K562 (cell line): ENCODE results near the gene OLAH. TPM values are rescaled to one million over a fixed set of nuclear protein-coding genes. Genes with fewer than 3 reads are reported as not detected.

Source experiments
- ATAC-seq: fragments of 200-7000 bp; cut with Tn5 transposase; 3 replicates; pipeline ENCODE4 v1.9.1; 2020; ENCODE audit warnings: moderate library complexity
- BruUV-seq: library from RNA; stranded (reverse); fragments of 400-500 nt; replicated peaks from 2 replicates; lab custom pipeline; 2021; lab: Mats Ljungman, UMichigan
- CTCF ChIA-PET: fragments of 300-600 bp; formaldehyde crosslinking; extraction: SDS; loops from one replicate; lab custom pipeline; 2021; ENCODE audit warnings: low intra/inter-chr PET ratio; lab: Yijun Ruan, JAX
- POLR2A ChIA-PET: fragments of 300-600, 350-650 bp; sonication (Branson Sonifier 250); formaldehyde crosslinking; extraction: SDS; loops from one replicate; lab custom pipeline; 2021; ENCODE audit warnings: antibody characterized with exemption, inconsistent platforms; lab: Yijun Ruan, JAX
- DNase-seq, 4 experiments: peaks; one replicate each; pipeline versions ENCODE4 v3.0.0 to v3.0.0-alpha.2; 2011 to 2018; ENCODE audit warnings: low spot score in 3 of 4, mixed read lengths in 3 of 4; ENCODE audit errors: extremely low read depth in 1 of 4
- FAIRE-seq: peaks from 2 replicates; lab custom pipeline; 2011; peaks lifted over from hg19 to GRCh38; lab: Jason Lieb, UNC
- H2AFZ ChIP-seq: 2 replicates; pipeline ENCODE4 v1.6.0; 2011; ENCODE audit warnings: low read depth, low read length, control low read depth, inconsistent platforms
- H3K27ac ChIP-seq: fragments of 200-600 bp; 3 replicates; pipeline ENCODE4 v1.8.0; 2011; ENCODE audit warnings: low read depth, mild to moderate bottlenecking, control low read depth, inconsistent platforms, low read length, moderate library complexity, mixed read lengths; ENCODE audit errors: extremely low read depth
- H3K27me3 ChIP-seq, 2 experiments: fragments of 300-600 bp in 1 of 2; 2 replicates in 1 of 2; 3 replicates in 1 of 2; pipeline versions ENCODE4 v1.6.0 to v1.8.0; 2011; ENCODE audit warnings: inconsistent platforms in 2 of 2, low read length in 2 of 2, mild to moderate bottlenecking in 1 of 2, mixed read lengths in 1 of 2, moderate library complexity in 1 of 2; ENCODE audit not compliant: control insufficient read depth in 2 of 2, insufficient read depth in 2 of 2
- H3K36me3 ChIP-seq: fragments of 300-600 bp; 3 replicates; pipeline ENCODE4 v1.8.0; 2011; ENCODE audit warnings: mild to moderate bottlenecking, low read length, inconsistent platforms; ENCODE audit not compliant: control insufficient read depth, insufficient read depth
- H3K4me1 ChIP-seq, 2 experiments: fragments of 200-600 bp in 1 of 2; replicated peaks in 1 of 2; 2 replicates in 1 of 2; 3 replicates in 1 of 2; pipeline versions ENCODE4 v1.5.1 to v1.8.0; 2011; ENCODE audit warnings: inconsistent platforms in 2 of 2, low read length in 2 of 2, mild to moderate bottlenecking in 1 of 2, mixed read lengths in 1 of 2, moderate library complexity in 1 of 2; ENCODE audit not compliant: control insufficient read depth in 2 of 2, insufficient read depth in 2 of 2
- H3K4me2 ChIP-seq: 2 replicates; pipeline ENCODE4 v1.6.1; 2011; ENCODE audit warnings: low read length, control low read depth, inconsistent platforms, mixed read lengths; ENCODE audit not compliant: insufficient read depth
- H3K4me3 ChIP-seq: fragments of 200-600 bp; sonication (generic), shearing (Covaris generic); 2 replicates; pipeline ENCODE4 v1.5.1; 2016; ENCODE audit warnings: control low read depth, inconsistent platforms
- H3K79me2 ChIP-seq: fragments of 200-600 bp; 3 replicates; pipeline ENCODE4 v1.8.0; 2011; ENCODE audit warnings: low read length, inconsistent platforms; ENCODE audit not compliant: control insufficient read depth, insufficient read depth
- H3K9ac ChIP-seq, 2 experiments: 2 replicates each; pipeline versions ENCODE4 v1.6.0 to v1.6.1; 2011; ENCODE audit warnings: low read depth in 2 of 2, low read length in 2 of 2, control low read depth in 1 of 2, inconsistent platforms in 1 of 2, mild to moderate bottlenecking in 1 of 2, mixed read lengths in 1 of 2; ENCODE audit not compliant: insufficient read depth in 1 of 2
- H3K9me1 ChIP-seq: one replicate; pipeline ENCODE4 v1.6.0; 2011; ENCODE audit warnings: inconsistent platforms, mild to moderate bottlenecking, low read length, moderate library complexity; ENCODE audit not compliant: control insufficient read depth, insufficient read depth
- H3K9me3 ChIP-seq: replicated peaks from 2 replicates; pipeline ENCODE4 v1.5.1; 2011; ENCODE audit warnings: low read depth, low read length, inconsistent platforms; ENCODE audit not compliant: control insufficient read depth, insufficient read depth
- H4K20me1 ChIP-seq: replicated peaks from 2 replicates; pipeline ENCODE4 v1.6.1; 2011; ENCODE audit warnings: low read length, inconsistent platforms, mixed read lengths; ENCODE audit not compliant: control insufficient read depth, insufficient read depth
- ETV6 ChIP-seq, 3 experiments: fragments of 150-350 bp in 1 of 3; sonication (generic) in 1 of 3; formaldehyde crosslinking in 1 of 3; IDR thresholded peaks; 2 replicates each; pipeline versions ENCODE4 v1.6.1 to v1.8.0; 2014 to 2022; ENCODE audit warnings: borderline replicate concordance in 2 of 3, low read depth in 2 of 3, antibody characterized with exemption in 1 of 3, low read length in 1 of 3, mild to moderate bottlenecking in 1 of 3, missing genetic modification reagents in 1 of 3
- GATAD2B ChIP-seq: fragments of 450-650 bp; IDR thresholded peaks from 2 replicates; pipeline ENCODE4 v1.6.1; 2017; ENCODE audit warnings: mild to moderate bottlenecking, borderline replicate concordance
- KDM4B ChIP-seq, 2 experiments: fragments of 450-650 bp in 1 of 2; sonication (generic) in 1 of 2; IDR thresholded peaks; 2 replicates each; pipeline ENCODE4 v1.6.1; 2016 to 2017; ENCODE audit warnings: borderline replicate concordance in 2 of 2, antibody characterized with exemption in 1 of 2, low read depth in 1 of 2, mild to moderate bottlenecking in 1 of 2
- MCM7 ChIP-seq, 2 experiments: fragments of 450-650 bp; IDR thresholded peaks; 2 replicates each; pipeline ENCODE4 v1.6.1; 2016 to 2018
- PHB ChIP-seq: fragments of 250-450 bp; sonication (Bioruptor Pico); IDR thresholded peaks from 2 replicates; pipeline ENCODE4 v1.5.0; 2021
- RBM34 ChIP-seq: fragments of 200-400 bp; formaldehyde crosslinking; IDR thresholded peaks from 2 replicates; pipeline ENCODE4 v1.6.1; 2018; ENCODE audit warnings: low read length, borderline replicate concordance; ENCODE audit not compliant: insufficient read depth
- ZNF174 ChIP-seq: fragments of 250-450 bp; sonication (Bioruptor Pico); IDR thresholded peaks from 2 replicates; pipeline ENCODE4 v1.4.0; 2020; ENCODE audit warnings: mild to moderate bottlenecking
- ZNF175 ChIP-seq: fragments of 200-800 bp; sonication (Bioruptor generic); IDR thresholded peaks from 2 replicates; pipeline ENCODE4 v1.6.1; 2016; ENCODE audit warnings: low read depth, mild to moderate bottlenecking, missing genetic modification characterization, missing compliant biosample characterization
- ZNF445 ChIP-seq: fragments of 250-450 bp; sonication (Bioruptor Pico); IDR thresholded peaks from 2 replicates; pipeline ENCODE4 v1.4.0; 2020; ENCODE audit warnings: low read depth, mild to moderate bottlenecking, moderate library complexity
- ZNF644 ChIP-seq: fragments of 200-800 bp; sonication (Bioruptor generic); IDR thresholded peaks from 2 replicates; pipeline ENCODE4 v1.6.1; 2016; ENCODE audit warnings: low read depth, missing genetic modification characterization, missing compliant biosample characterization
- WGBS: fragments of 100-300 bp; shearing (Covaris generic); methylation state at CpG from one replicate; pipeline ENCODE4 v1.1.6; 2016; ENCODE audit warnings: low coverage, mixed read lengths; ENCODE audit not compliant: insufficient coverage; ENCODE audit errors: missing lambda C conversion rate; 5-methylcytosine and 5-hydroxymethylcytosine counted together
- in situ Hi-C: fragments of 300-500 bp; cut with MboI; formaldehyde crosslinking; loops from 4 replicates; pipeline ENCODE4 v1.15.0; 2018; ENCODE audit warnings: inconsistent platforms, mixed read lengths
- intact Hi-C: fragments of 100-400 bp; cut with micrococcal nuclease; formaldehyde crosslinking; loops from 2 replicates; pipeline ENCODE4 v1.14.2; 2022
- polyA plus RNA-seq, 8 experiments: library from polyadenylated mRNA; depleted of rRNA in 4 of 8; stranded (reverse) in 5 of 8; unstranded in 3 of 8; fragments of >200 nt; fragmentation: Nextera tagmentation in 2 of 8; fragmentation: Illumina TruSeq in 1 of 8; extraction: Ambion mirVana in 2 of 8; extraction: Trizol in 1 of 8; gene quantifications; 2 replicates each; pipeline versions ENCODE4 v1.2.1 to v1.2.3, GENCODE V29; 2011 to 2014; ENCODE audit warnings: inconsistent platforms in 1 of 8, missing spikeins in 1 of 8
- total RNA-seq, 7 experiments: library from RNA; depleted of rRNA in 6 of 7; stranded (reverse); fragments of >200 nt in 6 of 7; fragmentation: Illumina TruSeq in 2 of 7; extraction: Trizol in 2 of 7; gene quantifications; 2 replicates each; pipeline versions ENCODE4 v1.2.1 to v1.2.3, GENCODE V29; 2011 to 2021; ENCODE audit warnings: low replicate concordance in 1 of 7
- TF ChIP-seq, protein P1 (sequence below): sonication (generic); formaldehyde crosslinking; IDR thresholded peaks from 2 replicates; pipeline ENCODE4 v1.8.0; 2022; ENCODE audit warnings: mild to moderate bottlenecking, missing genetic modification reagents, borderline replicate concordance

OLAH gene
- total and polyA plus RNA-seq, 9 of the 15 experiments (the other 6 are each of a cell fraction or from before 2014, with no cell fraction given): 0.11 to 0.45 (median 0.18) TPM; not detected in 3

GRCh38 chr10:15116225-15116624 lies 72.5 kb downstream of the OLAH start (continued):
- TF ChIP-seq KDM4B (IDR thresholded peaks at IDR 0.05; ENCODE audit: borderline replicate concordance in 2 of 2, low read depth in 1 of 2) (no peak), PHB (no peak), ETV6 (IDR thresholded peaks at IDR 0.05; ENCODE audit: borderline replicate concordance in 1 of 2, low read depth in 2 of 2, low read length in 1 of 2) (no peak), ETV6 (CRISPR knock-in tag; IDR thresholded peaks at IDR 0.05; ENCODE audit: borderline replicate concordance) (no peak), RBM34 (no peak), ZNF445 (CRISPR knock-in tag) (no peak), ZNF644 (tag) (no peak), GATAD2B (no peak), MCM7 (IDR thresholded peaks at IDR 0.05) (no peak), ZNF174 (CRISPR knock-in tag) (no peak), ZNF175 (CRISPR knock-in tag) (no peak)
- TF ChIP-seq, all 486 proteins: peak for 0

DNA sequence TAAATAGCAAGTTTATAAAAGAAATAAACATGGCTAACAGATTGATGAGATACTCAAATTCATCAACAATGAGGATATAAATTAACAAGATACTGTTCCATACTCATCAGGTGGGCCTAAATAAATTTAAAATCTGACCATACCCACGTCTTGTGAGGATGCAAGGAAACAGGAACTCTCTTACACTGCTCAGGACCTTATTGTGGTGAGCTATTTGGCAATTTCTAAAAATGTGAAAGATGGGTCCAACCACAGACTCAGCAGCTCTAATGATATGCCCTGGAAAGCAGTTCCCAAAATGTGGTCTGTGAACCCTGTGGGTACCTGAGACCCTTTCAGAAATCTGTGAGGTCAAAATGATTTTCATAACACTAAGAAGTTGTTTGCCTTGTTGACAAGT lies 74.9 kb downstream of the OLAH start:
- WGBS: 35% methylated on average over 1 of the region's 1 CpG
- Histone ChIP-seq H3K27ac (no peak overlapping the region), H3K27me3 (no peaks in the 10 kb centered on the region), H3K36me3 (peaks cover 10% of the 10 kb centered on the region; the same call in 2 of the 3 replicates), H3K79me2 (no peaks in the 10 kb centered on the region), H3K4me2 (no peak overlapping the region), H3K4me1 (no peaks in the 10 kb centered on the region), H4K20me1 (no peaks in the 10 kb centered on the region), H3K9me3 (no peaks in the 10 kb centered on the region; the same call in 1 of the 2 replicates), H3K4me3 (no peak overlapping the region), H3K9me1 (no peaks in the 10 kb centered on the region), H2AFZ (no peak overlapping the region), H3K9ac (no peak overlapping the region)
- CTCF ChIA-PET: interaction anchor here (0.7 kb wide), 1 partner anchor 201 kb away, joined by 5 read pairs; no protein-coding TSS in a partner anchor
- DNase-seq (no peak), FAIRE-seq (no peak), ATAC-seq (no peak)
- no TSS peak for BruUV-seq
- in situ Hi-C loops: no loop called here
- intact Hi-C loops: no loop called here
- POLR2A ChIA-PET: interaction anchor here (0.9 to 1.5 kb wide), 2 partner anchors 9 to 10 kb away, joined by 3 read pairs; no protein-coding TSS in a partner anchor
- TF ChIP-seq, protein P1, sequence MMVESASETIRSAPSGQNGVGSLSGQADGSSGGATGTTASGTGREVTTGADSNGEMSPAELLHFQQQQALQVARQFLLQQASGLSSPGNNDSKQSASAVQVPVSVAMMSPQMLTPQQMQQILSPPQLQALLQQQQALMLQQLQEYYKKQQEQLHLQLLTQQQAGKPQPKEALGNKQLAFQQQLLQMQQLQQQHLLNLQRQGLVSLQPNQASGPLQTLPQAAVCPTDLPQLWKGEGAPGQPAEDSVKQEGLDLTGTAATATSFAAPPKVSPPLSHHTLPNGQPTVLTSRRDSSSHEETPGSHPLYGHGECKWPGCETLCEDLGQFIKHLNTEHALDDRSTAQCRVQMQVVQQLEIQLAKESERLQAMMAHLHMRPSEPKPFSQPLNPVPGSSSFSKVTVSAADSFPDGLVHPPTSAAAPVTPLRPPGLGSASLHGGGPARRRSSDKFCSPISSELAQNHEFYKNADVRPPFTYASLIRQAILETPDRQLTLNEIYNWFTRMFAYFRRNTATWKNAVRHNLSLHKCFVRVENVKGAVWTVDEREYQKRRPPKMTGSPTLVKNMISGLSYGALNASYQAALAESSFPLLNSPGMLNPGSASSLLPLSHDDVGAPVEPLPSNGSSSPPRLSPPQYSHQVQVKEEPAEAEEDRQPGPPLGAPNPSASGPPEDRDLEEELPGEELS (CRISPR knock-in tag): no peak
